Muscle layer of colon (tissue), 2 donors: ENCODE results near the gene LIPM.

Source experiments
- H3K27ac ChIP-seq: one replicate; pipeline ENCODE4 v1.7.0; 2013; ENCODE audit warnings: low read depth, mild to moderate bottlenecking, low read length, moderate library complexity
- H3K27me3 ChIP-seq, 2 donors: one replicate each; pipeline ENCODE4 v1.7.0; 2013; ENCODE audit warnings: low read length in 2 of 2, mild to moderate bottlenecking in 2 of 2; ENCODE audit not compliant: insufficient read depth in 2 of 2, control insufficient read depth in 1 of 2
- H3K36me3 ChIP-seq: one replicate; pipeline ENCODE4 v1.7.0; 2013; ENCODE audit warnings: mild to moderate bottlenecking, low read length; ENCODE audit not compliant: insufficient read depth
- H3K4me1 ChIP-seq: one replicate; pipeline ENCODE4 v1.7.0; 2013; ENCODE audit warnings: mild to moderate bottlenecking, low read length; ENCODE audit not compliant: insufficient read depth
- H3K4me3 ChIP-seq, 2 donors: one replicate each; pipeline ENCODE4 v1.7.0; 2013; ENCODE audit warnings: low read length in 2 of 2, low read depth in 1 of 2, mild to moderate bottlenecking in 1 of 2, moderate library complexity in 1 of 2
- H3K9ac ChIP-seq: one replicate; pipeline ENCODE4 v1.7.0; 2013; ENCODE audit warnings: low read length
- H3K9me3 ChIP-seq: one replicate; pipeline ENCODE4 v1.7.0; 2013; ENCODE audit warnings: mild to moderate bottlenecking, low read length
- donor health status: abdominal sarcoma.
- donor health status: Adenocarcinoma of cecum.

Gene LIPM

GRCh38 chr10:88866454-88866853, 63.9 kb downstream of the LIPM start:
- no peaks in the 10 kb centered on the region for H3K4me1 ChIP-seq
- no peaks in the 10 kb centered on the region for H3K9me3 ChIP-seq
- no peak overlapping the region for H3K27ac ChIP-seq
- H3K9ac ChIP-seq, result no peak overlapping the region
- no peak overlapping the region for H3K4me3 ChIP-seq
- no peaks in the 10 kb centered on the region for H3K36me3 ChIP-seq
- no peaks in the 10 kb centered on the region for H3K27me3 ChIP-seq

- H3K4me1 ChIP-seq, result no peaks in the 10 kb centered on the region
- H3K27me3 ChIP-seq, result no peaks in the 10 kb centered on the region
- H3K36me3 ChIP-seq, result no peaks in the 10 kb centered on the region
- H3K27ac ChIP-seq, result no peak overlapping the region
- H3K4me3 ChIP-seq, result no peak overlapping the region
- no peaks in the 10 kb centered on the region for H3K9me3 ChIP-seq
- no peak overlapping the region for H3K9ac ChIP-seq
Measured at GRCh38 chr10:88870089-88870488, 67.6 kb downstream of the LIPM start.
